Fibroblast of skin of back (primary cell): ENCODE data around the gene TNFRSF4.

ENCODE experiments used
- DNase-seq: peaks from one replicate; pipeline ENCODE4 v3.0.0-alpha.2; 2013

TNFRSF4 gene

DNA sequence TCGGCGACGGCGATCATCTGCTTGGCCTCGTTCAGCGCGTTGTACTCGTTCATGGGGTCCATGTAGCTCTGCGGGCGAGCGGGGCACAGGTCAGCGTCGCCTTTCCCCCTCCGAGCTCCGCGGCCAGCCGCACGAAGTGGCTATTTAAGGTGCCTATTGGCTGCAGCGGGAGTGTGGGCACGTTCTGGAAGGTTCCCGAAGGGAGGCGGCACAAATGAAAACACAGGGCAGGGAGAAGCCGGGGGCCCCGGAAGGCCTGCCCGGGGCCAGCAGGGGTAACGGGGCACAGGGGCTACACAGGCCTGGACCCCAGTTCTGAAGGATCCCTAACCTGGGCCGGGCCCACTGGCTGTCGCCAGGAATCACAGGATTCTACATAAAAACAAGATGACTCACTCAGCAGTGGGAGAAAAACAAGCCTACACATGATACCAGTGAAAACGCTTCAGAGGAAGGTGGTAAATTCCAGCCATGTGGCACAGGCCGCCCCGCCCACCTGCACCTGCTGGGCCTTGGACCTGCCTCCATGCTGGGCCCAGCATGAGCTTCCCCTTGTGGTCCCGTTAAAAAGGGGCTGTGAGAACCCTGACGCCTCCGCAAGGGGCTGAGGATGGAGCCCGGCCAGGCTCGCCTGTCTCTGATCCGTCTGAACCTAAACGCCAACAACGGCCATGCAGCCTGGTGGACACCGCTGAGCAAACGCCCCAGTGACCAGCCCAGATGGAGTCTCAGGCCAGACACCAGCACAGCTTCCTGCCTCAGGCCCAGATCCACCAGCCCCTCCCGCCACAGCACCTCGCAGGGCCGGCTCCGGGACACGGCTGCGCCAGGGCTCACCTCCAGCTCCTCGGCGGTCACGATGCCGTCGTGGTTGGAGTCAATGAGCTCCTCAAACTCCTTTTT is 3.9 kb upstream of the TNFRSF4 start:
- no peak for DNase-seq

DNA sequence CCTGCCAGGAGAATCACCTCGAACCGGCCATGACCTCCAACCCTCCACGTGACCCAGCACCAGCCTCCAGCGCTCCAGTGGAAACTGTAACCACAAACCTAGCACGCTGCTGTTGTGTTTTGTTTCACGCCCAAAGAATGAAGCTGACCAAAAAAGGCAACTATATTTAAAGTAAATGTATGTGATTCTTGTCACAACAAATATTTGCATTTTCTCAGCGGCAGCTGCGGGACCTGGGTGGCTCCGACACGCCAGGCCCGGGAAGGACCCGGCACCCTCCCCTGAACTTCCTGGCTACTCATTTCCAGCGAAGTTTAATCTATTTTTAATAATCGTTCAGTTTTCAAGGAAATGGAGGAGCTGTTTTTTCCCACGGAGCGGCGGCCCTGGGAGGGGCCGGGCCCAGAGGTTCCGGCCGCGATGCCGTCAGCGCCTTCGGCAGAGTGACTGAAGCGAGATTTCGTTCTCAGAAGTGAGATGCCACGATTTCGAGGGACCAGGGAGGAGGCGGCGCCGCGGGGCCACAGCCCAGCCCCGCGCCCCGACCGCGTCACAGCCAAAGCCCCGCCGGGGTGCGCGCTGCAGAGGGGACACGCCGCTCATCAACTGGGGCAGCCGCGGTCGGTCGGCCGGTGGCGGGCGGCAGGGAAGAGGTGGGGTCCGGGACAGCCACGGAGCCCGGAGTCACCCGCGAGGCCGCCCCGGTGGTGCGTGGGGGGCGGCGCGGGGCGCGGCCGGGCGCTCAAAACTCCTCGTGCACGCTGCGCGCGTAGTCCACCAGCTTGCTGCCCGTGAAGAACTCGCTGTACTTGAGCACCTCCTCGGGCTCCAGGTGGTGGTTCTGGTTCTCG is 3.0 kb upstream of the TNFRSF4 start:
- no peak for DNase-seq

DNA sequence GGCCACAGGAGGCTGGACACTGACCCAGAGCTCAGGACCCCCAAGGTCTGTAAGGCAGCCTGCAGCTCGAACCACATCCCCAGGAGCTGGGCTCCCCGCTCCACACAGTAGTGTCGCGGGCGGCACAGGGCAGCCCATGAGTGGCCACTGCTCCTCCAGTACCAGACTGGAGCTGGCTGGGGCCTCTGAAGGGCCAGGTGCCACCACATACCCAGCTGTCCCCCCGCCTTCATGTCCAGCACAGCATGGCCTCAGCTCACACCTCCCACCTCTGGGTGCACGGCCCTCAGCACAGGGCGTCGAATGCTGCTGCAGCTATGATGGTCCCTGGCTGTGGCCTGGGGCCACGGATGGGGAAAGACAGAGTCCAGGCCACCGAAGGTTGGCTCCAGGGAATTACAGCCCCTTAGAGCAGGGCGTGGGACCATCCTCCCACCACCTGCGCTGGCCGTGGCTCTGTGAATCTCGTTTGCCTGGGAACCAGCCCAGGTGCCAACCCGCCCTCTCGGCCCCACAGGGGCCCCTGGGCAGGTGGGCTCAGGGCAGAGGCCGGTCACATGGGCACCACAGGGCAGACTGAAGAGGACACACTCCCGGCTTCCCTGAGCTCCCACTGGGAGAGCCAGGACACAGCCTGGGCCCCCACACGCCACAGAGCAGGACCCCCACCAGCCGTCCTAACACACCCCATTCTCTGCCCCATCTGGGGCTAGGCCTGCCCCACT is 2.1 kb upstream of the TNFRSF4 start:
- DNase-seq: no peak

DNA sequence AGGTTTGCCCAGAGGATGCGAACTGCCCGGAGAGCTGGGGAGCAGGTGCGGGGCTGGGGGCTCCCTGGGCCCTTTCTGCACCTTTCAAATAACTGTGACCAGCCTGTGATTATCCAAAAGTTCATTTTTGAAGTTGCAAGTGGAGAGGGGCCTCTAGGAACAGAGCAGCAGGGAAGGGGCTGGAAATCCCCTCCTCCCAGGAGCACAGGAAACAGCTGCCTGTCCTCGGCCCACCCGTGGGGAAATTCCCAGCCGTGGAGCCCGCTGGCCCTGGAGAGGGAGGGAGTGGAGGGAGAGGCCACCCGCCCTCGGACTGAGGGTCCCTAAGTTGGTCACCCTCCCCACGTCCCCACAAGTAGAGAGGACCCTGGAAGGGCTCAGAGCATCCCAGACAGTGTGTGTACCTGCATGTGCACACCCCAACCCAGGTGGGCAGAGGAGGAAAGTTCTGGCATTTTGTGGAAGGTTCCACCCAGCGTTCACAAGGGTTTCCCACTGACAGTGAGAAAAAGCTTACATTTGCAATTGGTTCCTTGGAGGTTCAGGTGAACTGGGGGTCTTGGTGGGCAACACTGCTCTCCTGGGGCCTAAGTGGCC is 1.2 kb upstream of the TNFRSF4 start:
- DNase-seq: no peak

DNA sequence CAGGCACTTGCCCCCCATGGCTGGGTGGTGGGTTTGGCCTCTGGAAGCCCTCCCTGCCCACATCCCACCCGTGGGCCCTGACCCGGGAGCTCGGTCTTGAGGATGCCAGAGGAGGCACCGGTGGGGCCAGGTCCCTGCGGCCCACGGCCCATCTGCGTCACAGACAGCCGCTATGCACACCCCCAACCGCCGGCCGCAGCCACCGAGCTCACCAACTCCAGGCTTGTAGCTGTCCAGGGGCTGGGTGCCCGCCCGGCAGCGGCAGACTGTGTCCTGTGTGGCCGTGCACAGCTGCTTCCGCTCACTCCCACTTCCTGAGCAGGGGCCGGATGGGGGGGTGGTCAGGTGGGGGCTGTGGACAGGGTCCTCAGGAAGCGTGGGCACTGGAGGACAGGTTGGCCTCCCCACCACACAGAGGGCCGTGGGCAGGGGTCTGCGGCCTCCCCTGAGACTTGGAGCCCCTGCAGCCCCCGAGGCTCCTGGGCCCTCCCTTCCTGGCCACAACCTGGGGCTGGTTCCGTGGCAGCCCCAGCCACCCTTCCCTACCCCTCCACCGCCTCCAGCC is 1.1 kb downstream of the TNFRSF4 start:
- no peak for DNase-seq

DNA sequence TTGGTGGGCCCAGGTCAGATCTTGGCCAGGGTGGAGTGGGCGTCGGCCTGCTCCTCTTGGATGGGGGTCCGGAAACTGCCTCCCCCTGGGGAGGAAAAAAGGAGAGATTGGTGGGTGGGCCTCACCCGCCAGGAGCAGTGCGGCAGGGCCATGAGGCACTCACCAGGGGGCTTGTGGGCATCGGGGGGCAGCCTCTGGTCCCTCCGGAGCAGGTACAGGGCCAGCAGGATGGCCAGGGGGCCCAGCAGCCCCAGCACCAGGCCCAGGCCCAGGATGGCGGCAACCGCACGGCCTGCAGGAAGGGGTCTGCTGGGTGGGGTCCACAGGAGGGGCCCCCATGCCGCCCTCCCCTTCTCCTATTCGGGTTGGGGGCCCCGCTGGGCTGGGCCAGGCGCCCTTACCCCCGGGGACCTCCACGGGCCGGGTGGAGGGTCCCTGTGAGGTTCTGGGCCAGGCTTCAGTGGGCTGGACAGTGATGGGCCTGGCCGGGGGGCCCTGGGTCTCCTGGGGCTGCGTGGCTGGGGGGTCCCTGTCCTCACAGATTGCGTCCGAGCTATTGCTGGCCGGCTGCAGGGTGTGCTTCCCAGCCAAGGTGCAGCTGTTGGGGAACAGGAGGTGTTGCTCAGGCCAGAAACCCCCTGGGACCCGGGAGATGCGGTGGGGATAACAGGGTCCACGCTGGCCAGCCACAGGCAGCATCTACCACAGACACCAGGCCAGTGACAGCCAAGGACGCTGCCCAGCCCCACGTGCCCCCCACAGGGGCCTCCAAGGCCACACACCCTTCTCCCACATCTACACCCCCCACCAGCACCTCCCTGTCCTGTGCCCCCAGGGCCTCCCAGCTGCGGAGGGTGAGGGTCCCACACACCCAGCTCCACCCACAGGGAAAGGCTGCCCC is 2.2 kb downstream of the TNFRSF4 start:
- no peak for DNase-seq

DNA sequence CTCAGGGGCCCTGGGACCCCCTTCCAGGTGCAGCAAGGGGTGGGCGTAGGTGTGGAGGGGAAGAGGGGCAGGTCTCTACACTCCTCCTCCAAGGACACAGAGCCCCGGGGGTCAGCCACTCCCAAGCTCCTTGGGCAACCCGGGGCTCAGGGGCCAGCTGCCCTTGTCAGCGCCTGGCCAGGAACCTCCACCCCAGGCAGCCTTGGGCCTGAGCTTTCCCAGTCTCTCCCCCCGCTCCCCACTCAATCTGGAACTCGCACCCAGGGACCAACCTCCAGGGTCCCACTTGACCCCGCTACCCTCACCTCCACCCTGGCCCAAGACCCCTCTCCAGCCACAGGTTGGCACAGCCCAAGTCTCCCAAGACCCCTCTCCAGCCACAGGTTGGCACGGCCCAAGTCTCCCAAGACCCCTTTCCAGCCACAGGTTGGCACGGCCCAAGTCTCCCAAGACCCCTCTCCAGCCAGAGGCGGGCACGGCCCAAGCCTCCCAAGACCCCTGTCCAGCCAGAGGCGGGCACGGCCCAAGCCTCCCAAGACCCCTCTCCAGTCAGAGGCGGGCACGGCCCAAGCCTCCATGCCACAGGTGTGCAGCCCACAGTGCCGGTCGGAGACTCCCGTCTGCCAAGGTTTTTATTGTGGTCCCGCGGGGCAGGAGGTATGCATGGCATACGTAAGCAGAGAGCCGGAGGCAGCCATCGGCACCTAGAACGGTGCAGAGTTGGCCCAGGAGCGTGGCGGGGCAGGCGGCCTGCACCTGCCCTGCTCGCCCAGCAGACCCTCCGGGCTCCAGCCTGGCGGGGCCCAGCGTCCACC is 3.0 kb downstream of the TNFRSF4 start:
- no peak for DNase-seq

DNA sequence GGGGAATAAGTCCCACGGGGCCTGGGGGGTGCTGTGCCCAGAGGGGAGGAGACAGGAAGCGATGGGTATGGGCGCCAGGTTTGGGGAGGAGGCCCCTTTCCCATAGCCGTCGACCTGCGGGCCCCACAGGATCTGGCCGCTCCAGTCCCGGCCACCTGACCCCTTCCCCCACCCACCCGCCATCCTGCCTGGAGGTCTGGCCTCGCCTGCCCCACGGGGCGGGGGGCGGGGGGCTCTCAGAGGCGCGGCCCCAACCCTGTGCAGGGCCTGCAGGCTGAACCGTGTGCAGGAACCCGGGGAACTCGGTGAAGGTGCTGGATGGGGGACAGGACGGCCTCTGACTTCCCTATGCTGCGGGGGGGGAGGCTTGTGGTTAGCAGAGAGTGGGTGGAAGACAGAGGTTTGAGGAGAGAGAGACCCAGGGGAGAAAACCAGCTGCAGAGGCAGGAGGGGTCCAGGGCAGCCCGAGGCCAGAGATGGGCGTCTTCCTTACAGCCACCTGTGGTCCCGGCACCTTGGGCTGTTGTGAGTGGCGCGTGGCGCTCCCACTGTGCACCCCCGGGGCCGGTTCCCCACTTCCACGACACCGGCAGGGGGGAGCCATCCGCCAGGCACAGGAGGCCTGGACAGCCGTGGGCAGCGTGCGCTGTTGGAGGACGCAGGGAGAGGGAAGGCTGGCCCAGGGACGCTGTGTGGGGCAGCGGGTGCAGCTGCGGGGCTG is 5.1 kb downstream of the TNFRSF4 start:
- DNase-seq: no peak

DNA sequence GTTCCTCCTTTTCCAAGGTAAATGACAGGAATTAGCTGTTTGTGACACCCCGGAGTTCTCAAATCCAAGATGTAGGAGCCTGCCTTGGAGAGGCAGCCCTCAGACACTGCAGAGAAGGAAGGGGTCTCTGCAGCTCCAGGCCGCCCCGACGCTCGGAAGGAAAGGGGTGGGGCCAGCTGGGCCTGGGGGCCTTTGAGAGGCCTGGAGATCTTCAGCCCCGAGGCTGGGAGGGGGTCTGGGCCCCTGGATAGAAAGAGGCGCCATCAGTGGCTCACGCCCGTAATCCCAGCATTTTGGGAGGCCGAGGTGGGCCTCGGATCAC is 6.4 kb downstream of the TNFRSF4 start:
- no peak for DNase-seq

DNA sequence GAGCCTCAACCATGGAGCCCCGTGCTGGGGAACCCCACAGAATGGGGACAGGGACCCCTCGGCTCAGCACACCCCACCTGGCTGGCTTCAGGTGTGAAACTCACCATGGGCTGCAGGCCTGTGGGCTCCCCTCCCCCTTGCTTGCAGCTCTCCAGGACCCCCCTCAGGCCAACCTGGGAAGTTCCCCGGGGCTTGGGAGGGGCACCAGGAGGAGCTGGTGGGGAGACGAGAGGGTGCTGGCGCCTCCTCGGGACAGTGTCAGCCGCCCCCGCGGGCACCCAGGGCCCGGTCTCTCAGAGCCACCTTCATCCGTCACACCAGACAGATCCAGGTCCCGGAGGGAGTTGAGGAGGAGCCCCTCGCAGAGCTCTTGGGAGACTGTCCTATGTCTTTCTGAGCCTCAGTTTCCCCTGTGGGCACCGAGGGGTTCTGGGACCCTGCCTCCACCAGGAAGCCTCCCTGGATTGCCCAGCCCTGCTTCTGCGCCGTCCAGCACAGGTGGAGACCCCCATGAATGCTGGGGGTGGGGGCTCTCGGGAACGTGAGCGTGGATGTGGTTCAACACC is 6.9 kb downstream of the TNFRSF4 start:
- DNase-seq: no peak

DNA sequence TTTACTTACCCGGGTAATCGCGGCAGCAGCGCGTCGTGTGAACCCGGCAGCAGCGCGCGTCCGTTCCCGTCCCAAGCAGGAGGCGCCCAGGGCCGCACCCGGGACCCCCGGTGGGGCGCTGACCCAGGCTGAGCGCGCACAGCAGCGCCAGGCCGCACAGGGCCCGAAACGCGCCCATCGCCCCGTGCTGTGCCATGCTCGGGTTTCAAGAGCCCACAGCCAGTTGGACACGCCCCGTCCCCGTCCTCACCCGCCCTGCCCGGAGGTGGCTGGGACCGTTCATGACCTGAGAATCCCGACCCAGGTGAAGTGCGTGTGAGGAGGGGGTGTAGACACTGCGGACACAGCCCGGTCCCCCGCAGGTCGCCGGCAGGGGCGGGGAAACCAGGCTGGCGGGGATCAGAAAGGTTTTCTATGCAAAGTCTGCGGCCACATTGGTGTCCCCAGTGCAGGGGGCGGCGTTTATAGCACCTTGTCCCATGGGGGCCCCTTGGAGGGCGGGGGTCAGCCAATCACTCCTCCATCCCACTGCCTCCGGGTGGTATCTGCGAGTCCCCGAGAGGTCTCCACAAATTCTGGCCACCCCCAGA is 7.5 kb downstream of the TNFRSF4 start, which contains the start of gene TNFRSF18:
TNFRSF18 (minus strand) TSS at position 217 of the 590 bp plus-strand sequence; CDS start at position 196, 21 bp downstream.
- DNase-seq: no peak

DNA sequence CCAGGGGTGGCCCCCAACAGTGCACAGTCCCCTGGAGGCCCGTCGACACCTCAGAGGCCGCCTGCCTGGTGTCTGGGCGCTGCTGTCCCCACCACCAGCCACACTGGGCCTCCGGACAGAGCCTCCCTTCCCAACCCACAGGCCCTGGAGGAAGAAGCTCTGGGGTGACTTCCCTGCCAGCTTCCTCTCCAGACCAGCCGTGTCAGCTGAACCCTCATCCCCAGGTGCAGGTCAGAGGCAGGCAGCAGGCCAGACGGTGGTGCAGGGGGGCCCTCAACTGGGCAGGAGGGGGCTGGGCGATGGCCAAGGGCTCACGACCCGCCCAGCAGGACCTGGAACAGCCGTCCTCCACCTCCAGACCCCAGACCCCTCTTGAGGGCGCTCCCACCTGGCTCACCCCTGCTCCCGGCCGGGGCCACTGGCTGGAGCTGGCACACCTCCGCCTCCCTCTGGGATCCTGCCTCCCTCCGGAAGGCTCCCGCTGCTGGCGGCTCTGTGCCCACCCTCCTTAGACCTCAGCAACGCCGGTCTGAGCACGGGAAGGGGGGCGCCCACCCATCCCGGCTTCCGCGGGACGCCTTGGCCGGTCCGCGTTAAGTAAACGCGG is 8.1 kb downstream of the TNFRSF4 start:
- DNase-seq: no peak

DNA sequence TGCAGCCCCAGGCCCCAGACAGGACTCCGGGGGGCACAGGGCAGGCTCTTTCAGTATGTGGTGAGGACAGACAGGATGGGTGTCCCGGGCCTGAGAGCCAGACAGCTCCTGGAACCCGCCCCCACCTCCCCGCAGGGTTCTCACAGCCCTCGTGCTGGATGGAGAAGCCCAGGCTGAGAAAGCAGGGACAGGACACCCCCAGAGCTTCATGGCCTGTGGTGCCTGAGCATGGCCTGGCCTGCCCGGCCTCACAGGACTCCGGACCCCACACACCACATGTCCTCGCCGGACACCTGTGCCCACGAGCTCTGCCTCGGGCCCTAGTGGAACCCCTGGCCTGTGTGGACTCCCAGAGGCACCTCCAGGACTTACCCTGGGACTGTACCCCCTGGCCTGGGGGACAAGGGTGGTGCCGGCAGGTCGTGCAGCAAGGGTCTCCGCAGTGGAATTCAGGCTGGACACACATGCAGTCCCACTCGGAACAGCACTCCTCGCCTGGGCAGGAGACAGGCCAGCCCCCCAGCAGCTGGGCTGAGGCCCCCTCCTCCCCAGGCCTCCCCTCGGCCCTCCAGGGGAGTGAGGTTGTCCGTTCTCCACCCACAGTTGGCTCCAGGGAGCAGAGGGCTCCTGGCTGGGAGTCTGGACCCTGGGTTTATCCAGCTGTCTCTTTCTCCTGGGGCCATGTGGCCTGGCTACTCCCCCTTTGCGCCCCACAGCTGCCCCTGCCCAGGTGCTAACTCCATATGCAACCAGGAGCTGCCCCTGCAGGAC is 8.8 kb downstream of the TNFRSF4 start:
- DNase-seq: no peak

DNA sequence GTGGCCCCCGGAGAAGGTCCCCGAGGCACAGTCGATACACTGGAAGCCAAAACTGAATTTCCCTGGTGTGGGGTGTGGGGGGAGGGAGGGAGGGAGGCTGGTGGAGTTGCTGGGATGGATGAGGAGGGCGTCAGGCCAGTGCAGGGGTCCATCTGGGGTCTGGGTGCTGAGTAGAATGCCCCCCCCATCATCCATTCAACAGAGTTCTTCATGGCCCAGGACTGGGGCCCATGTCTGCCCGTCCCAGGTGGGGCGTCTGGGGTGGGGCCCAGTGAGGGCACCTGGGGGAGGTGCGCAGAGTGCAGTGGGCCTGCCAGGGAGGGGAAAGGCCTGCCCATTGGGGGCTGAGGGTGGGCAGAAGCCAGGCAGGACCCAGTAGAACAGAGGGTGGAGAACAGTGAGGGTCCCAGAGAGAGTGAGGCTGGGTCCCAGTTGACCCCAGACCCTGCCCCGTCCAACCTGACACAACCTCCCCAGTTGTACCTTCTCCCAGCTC is 9.5 kb downstream of the TNFRSF4 start:
- DNase-seq: no peak

DNA sequence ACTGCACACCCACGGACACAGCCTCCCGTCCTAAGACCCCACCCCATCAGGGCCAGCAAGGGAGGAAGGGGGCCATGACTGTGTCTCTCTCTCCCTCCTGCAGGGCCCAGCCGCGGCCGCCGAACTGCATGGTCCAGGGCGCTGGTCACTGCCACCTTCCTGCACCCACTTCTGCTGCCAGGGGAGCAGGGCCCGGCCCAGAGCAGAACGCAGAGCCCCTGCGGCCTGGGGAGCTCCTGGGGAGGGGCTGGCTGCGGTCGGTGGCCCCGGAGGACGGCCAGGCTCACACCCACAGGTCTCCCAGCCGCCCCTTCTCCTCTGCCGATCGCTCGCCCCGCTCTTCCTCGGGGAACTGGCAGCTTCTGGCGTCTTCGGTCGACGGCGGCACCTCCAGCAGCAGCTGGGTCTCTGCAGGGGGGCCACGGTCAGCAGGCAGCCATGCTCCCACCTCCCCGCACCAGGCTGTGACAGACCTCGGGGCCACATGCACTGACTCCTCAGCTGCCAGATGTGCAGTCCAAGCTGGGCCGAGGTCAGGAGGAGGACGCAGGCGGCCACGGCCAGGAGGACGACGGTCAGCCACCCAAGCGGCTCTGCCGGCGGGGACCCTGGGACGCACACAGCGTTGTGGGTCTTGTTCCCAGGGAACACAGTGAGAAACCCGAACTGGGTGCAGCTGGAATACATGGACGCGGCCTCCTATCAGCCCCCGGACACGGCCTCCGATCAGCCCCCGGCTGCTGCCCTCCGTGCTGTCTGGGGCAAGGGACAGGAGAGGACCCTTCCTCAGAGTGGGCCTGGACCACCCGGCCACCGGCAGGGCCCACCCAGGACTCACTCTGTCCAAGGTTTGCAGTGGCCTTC is 10.2 kb downstream of the TNFRSF4 start:
- DNase-seq: no peak

DNA sequence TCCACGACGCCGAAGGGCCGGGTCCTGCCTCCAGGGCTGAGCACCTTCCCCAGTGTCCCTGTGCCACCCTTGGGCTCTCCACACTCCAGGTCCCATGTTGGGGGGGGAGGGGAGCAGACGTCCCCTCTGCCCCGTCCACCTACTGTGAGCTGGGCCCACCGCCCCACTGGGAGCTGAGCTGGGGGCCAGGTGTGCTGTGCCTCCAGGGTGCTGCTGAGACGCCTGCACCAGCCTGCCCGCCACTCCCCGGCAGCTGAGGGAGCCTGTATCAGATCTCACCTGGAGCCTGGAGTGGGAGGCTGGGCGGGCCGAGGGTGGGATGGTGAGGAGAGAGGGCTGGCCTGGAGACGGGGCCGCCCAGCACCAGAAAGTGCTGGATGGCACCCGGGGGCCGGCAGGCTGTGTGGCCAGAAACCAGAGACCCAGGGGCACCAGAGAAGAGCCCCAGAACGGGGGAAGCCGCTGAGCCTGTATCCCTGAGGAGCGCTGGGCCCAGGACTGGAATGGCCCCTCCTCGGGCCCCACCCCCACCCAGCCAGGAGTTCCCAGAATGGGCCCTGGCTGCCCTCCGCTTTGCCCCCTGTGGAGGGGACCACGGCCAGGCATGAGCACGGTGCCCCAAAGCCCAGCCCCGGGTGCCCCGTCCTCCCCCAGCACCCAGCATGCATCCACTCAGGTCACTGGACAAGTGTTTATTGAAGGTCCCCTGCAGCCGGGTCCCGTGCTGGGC is 11.0 kb downstream of the TNFRSF4 start:
- DNase-seq: no peak
